GM18867 (cell line): Measurements from ENCODE around the gene SMURF2.
A peak's percentile ranks its signal among the peaks of the same experiment; 100 is the strongest.

Source experiments
- ATAC-seq: cut with Tn5 transposase; IDR thresholded peaks from one replicate; pipeline ENCODE4 v1.9.1; 2021; ENCODE audit warnings: mild to moderate bottlenecking, moderate library complexity; ENCODE audit not compliant: unreplicated experiment

Gene SMURF2

GRCh38 chr17:64544742-64545141 is 117.4 kb downstream of the SMURF2 start:
- no peak for ATAC-seq

GRCh38 chr17:64540118-64540776 is 121.9 kb downstream of the SMURF2 start:
- ATAC-seq = no peak

- ATAC-seq = no peak
Observed at GRCh38 chr17:64538508-64539130, 123.5 kb downstream of the SMURF2 start.

GRCh38 chr17:64537488-64537887 is 124.6 kb downstream of the SMURF2 start:
- no peak for ATAC-seq

- ATAC-seq = no peak
Observed at GRCh38 chr17:64536913-64537312, 125.2 kb downstream of the SMURF2 start.

- no peak for ATAC-seq
Observed at GRCh38 chr17:64535357-64535756, 126.8 kb downstream of the SMURF2 start.

GRCh38 chr17:64534187-64534586 is 127.9 kb downstream of the SMURF2 start:
- ATAC-seq = no peak

GRCh38 chr17:64533784-64534183 is 128.3 kb downstream of the SMURF2 start:
- no peak for ATAC-seq

GRCh38 chr17:64532409-64532808 is 129.7 kb downstream of the SMURF2 start:
- ATAC-seq = no peak

GRCh38 chr17:64531955-64532371 is 130.1 kb downstream of the SMURF2 start:
- no peak for ATAC-seq

- ATAC-seq = no peak
Observed at GRCh38 chr17:64529221-64529620, 132.9 kb downstream of the SMURF2 start.

GRCh38 chr17:64527914-64528313 is 134.2 kb downstream of the SMURF2 start:
- ATAC-seq = no peak

GRCh38 chr17:64520359-64520758 is 141.7 kb downstream of the SMURF2 start:
- no peak for ATAC-seq

- no peak for ATAC-seq
Observed at GRCh38 chr17:64519601-64520000, 142.5 kb downstream of the SMURF2 start.

GRCh38 chr17:64515829-64516228 is 146.3 kb downstream of the SMURF2 start:
- ATAC-seq = no peak

- ATAC-seq = no peak
Observed at GRCh38 chr17:64515419-64515818, 146.7 kb downstream of the SMURF2 start.

GRCh38 chr17:64509179-64509578 is 152.9 kb downstream of the SMURF2 start:
- ATAC-seq = no peak

- ATAC-seq = no peak
Observed at GRCh38 chr17:64508683-64509082, 153.4 kb downstream of the SMURF2 start.

GRCh38 chr17:64507413-64507782 is 154.7 kb downstream of the SMURF2 start:
- ATAC-seq = peak; percentile 22

GRCh38 chr17:64506576-64507412 is 155.3 kb downstream of the SMURF2 start, which contains the start of gene CEP95:
CEP95 (plus strand) TSS chr17:64506977; CDS start chr17:64507098, 121 bp downstream.
- peak; percentile 59 for ATAC-seq

GRCh38 chr17:64506201-64506575 is 155.9 kb downstream of the SMURF2 start, which contains the start of gene DDX5:
DDX5 (minus strand) TSS chr17:64506289; CDS start chr17:64506119, 170 bp downstream.
- peak; percentile 69 for ATAC-seq
